HG03045 (cell line): ENCODE data around the gene FGFR4.

Experiments used
- ATAC-seq: cut with Tn5 transposase; IDR thresholded peaks from one replicate; pipeline ENCODE4 v1.9.1; 2021; ENCODE audit warnings: mild to moderate bottlenecking, moderate library complexity; ENCODE audit not compliant: unreplicated experiment

The FGFR4 gene

DNA sequence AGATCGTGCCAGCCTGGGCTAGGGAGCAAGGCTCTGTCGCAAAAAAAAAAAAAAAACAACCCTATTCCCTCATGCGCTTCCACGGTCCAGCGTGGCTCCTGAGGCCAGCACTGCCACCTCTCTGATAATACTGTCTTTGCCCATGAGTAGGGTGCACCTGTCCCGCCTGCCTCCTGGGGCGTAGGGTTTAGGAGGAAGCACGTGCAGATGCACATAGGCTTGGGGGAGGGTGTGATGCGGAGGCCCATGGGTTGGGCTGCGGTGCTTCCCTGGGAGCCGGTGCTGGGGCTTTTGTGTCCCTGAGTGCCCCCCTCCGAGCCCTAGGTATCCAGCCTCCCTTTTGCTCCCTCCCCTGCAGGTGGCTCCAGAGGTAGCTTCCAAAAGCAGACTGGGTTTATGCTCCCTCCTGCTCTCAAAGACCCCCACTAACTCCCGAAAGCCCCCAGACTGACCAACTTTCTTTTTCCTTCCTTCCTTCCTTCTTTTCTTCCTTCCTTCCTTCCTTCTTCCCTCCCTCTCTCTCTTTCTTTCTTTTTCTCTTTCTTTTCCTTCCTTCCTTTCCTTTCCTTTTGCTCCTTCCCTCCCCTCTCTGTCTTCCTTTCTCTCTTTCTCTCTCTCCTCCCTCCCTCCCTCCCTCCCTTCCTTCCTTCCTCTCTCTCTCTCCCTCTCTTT, 12.8 kb downstream of the FGFR4 start:
- no peak for ATAC-seq

DNA sequence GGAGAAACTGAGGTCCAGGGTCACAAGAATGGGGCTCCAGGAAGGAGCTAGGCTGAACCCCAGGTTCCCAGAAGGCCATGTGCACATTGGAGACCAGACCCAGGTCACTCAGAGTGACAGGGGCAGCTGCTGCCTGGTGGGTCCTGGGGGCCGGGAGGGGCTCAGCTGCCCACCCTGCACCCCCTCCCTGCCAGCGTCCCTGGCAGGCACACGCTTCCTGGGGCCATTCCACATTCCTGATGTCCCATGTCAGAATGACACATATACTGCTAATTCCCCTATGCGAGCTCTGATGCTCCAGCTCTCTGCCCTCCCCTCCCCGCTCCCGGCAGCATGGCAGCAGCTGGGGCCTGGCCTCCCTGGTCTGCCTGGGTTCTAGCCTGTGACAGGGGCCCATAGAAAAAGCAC, 14.0 kb downstream of the FGFR4 start:
- ATAC-seq: no peak

GRCh38 chr5:177103523-177104253, 17.0 kb downstream of the FGFR4 start:
- no peak for ATAC-seq

DNA sequence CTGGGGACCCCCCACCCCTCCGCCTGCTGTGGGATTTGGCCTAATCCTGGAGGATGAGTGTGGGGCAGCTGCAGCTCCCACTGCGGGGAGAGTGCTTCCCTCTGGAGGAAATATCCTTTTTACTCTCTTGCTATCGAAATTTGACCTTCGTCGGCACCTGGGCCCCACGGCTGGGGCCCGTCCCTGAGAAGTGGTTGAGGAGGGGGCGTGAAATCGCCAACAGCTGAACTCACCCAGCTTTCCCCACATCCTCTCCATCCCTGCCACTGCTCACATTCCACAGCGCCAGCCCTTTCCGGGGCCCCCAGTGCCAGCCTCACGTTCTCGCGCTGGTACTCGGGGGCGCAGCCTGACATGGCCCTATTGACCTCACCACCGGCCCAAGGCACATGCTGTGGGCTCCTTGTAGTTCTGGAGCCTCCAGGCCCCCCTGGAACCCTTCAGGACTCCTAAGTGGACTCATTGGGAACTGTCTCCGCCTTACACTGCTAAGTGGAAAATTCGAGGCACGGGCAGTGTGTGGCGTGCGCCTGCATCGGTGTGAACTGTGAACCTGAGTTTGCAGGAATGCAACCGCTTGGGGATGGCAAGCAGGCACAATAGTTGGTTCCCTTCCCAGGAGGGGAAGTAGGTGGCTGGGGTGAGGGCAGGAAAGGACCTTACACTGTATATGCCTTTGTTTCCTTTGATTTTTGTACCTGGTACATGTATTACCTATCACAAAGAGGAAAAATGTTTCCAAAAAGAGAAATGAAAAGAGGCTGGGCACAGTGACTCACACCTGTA, 19.2 kb downstream of the FGFR4 start:
- no peak for ATAC-seq

GRCh38 chr5:177107159-177107558, 20.4 kb downstream of the FGFR4 start:
- ATAC-seq: no peak

DNA sequence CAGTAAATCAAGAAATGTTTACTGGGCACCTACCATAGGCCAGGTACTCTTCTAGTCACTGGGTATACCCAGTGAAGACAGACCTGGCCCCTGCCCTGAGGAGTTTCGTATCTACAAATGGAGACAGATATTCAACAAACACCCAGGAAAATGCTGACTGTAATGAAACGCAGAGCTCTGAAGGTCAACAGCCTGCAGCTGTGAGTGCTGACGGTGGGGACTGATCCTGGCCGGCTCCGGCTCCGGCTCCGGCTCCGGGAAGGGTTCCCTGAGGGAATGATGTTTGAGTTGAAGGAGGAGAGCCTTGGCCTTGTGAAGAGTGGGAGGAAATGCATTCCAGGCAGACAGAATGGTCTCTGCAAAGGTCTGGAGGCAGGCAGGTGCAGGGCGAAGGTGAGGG, 23.1 kb downstream of the FGFR4 start:
- no peak for ATAC-seq

- ATAC-seq: no peak
These were observed 25.1 kb downstream of the FGFR4 start for GRCh38 chr5:177111720-177112394.

- no peak for ATAC-seq
These were observed 26.0 kb downstream of the FGFR4 start for GRCh38 chr5:177112589-177113220.

GRCh38 chr5:177113566-177114424, 27.1 kb downstream of the FGFR4 start:
- no peak for ATAC-seq

DNA sequence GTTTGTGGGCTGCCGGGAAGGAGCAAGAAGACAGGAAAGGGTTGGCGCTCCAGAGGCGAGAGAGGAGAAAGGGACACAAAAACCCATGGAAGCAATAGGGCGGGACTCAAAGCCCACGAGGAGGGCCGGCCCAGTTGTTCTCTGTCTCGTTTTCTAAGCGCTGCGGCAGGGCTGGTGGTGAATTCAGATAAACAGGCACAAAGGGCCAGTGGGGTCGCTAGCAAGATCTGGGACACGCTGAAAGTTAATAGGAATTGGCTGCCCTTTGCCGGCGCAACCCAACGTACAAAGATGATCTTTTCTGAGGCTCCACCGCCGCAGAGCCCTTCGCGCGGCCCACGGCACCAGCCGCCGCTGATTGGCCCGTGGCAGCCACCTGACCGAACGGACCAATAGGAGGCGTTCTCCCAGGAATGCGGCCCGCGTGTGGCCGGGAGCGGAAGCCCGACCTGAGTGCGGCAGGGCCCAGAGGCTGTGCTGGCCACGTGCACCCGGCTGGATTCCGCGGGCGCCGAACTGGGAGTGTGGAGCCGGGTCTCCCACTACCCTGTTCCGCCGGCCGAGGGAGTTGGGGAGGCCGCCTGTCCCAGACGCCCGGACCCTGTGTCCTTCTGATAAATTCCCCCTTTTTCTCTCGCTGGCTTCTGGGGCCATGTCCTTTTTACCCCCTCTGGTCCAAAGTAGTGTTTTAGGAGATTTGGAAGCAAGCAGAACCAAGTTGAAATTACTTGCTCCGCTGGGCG, 30.1 kb downstream of the FGFR4 start:
- ATAC-seq: no peak

DNA sequence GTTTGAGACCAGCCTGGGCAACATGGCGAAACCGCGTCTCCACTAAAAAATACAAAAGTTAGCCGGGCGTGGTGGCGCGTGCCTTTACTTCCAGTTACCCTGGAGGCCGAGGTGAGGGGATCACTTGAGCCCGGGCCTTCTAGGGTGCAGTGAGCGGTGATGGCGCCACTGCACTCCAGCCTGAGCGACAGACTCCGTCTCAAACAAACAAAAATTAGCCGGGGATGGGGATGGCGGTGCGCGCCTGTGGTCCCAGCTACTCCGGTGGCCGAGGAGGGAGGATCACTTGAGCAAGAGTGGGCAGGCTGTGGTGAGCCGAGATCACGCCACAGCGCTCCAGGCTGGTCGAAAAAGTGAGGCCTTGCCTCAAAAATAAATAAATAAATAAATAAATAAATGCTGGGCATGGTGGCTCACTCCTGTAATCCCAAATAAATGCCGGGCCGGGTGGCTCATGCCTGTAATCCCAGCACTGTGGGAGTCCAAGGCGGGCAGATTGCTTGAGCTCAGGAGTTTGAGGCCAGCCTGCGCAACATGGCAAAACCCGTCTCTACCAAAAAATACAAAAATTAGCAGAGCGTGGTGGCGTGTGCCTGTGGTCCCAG, 30.8 kb downstream of the FGFR4 start:
- no peak for ATAC-seq

DNA sequence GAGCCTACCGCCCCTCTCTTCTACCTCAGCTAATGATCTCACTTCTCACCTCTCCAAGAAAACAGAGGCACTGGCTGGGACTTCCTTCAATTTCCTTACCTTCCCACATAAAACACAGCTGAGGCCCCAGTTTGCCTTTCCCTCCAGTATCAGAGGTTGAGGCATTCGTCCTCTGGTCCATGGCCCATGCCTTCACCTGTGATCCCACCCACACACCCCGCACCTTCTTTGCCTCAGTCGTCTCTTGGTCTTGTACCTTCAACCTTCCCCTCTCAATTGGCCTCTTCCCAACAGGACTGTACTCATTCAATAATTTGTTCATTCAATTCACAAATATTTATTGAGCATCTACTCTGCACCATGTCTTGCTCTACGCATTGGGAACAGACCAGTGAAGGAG, 35.9 kb downstream of the FGFR4 start:
- ATAC-seq: no peak

- ATAC-seq: no peak
These were observed 37.2 kb downstream of the FGFR4 start for GRCh38 chr5:177123789-177124485.

DNA sequence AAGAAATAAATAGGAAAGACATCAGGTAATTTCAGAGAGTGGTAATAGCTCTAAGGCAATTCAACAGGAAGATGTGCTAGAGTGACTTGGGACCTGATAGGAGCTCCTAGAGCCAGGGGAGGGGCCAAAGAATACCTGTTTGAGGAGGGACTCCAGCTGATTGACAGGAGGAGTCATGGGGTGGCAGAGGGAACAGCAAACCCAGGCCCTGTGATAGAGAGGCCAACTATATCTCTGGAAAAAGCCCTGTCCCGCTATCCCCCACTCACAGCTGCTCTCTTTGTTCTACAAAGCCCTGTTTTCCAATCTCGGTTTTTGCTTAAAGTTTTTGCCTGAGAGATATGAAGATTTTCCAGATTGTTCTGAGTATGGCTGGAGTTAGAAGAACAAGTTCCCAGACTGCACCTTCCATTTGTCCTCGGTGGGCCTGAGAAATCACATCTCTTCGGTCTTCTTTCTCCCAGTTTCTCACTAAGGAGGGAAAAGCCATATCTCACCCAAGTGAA, 37.8 kb downstream of the FGFR4 start:
- ATAC-seq: no peak

GRCh38 chr5:177126771-177127170, 40.1 kb downstream of the FGFR4 start:
- ATAC-seq: no peak

DNA sequence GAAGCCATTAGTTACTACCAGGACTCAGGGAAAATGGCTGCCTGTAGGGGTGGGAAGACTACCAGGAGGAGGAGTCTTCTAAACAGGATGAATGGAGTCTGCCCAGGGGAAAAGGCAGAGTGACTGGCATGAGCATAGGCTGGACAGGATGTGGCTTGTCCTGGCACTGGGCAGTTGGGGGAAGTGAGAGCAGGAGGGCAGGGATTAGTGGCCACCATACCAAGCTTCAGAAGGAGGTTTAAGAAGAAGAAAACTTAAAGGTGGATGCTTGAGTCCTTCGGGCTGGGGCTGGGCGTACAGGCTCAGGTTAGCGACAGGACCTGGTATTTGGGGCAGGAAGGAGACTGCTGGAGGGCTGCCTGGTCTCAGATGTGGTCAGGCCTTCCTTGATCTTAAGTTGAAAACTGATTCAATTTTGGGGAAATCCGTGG, 41.9 kb downstream of the FGFR4 start:
- ATAC-seq: no peak

GRCh38 chr5:177130211-177131018, 43.7 kb downstream of the FGFR4 start:
- ATAC-seq: no peak
